PC-3 (cell line): ENCODE measurements around the gene ZNF8.

Experiments
- CTCF ChIP-seq: fragments of 300-600 bp; sonication (generic); conservative IDR thresholded peaks from 2 replicates; pipeline ENCODE4 v1.5.1; 2017; ENCODE audit warnings: antibody characterized with exemption, low read depth, mild to moderate bottlenecking, low read length
- EZH2 ChIP-seq: fragments of 300-600 bp; sonication (generic); IDR thresholded peaks from one replicate; pipeline ENCODE4 v1.6.1; 2017; ENCODE audit warnings: antibody characterized with exemption, mild to moderate bottlenecking, low read length; ENCODE audit not compliant: unreplicated experiment

DNA sequence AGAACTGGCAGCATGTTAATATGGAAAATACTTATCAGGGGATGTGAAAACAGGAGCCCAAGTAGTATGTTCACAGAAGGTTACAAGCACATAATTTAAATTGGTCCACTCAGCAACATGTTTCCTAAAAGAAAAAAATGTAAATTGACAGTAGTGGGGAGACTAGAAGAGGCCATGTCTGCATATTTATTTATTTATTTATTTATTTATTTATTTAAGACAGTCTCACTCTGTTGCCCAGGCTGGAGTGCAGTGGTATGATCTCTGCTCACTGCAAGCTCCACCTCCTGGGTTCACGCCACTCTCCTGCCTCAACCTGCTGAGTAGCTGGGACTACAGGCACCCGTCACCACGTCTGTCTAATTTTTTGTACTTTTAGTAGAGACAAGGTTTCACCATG is 13.7 kb upstream of the ZNF8 start:
- TF ChIP-seq CTCF, result no peak
- TF ChIP-seq EZH2, result no peak
